Ammon's horn (tissue), 1 donor: Measurements from ENCODE around the gene CRAMP1.
A peak's percentile ranks its signal among the peaks of the same experiment; 100 is the strongest.

Experiments used
- DNase-seq: peaks from one replicate; pipeline ENCODE4 v3.0.0-alpha.2; 2016; ENCODE audit warnings: low spot score

Gene CRAMP1

GRCh38 chr16:1596516-1596915, 15.6 kb upstream of the CRAMP1 start:
- no peak for DNase-seq

GRCh38 chr16:1597154-1597553, 15.0 kb upstream of the CRAMP1 start:
- no peak for DNase-seq

DNA sequence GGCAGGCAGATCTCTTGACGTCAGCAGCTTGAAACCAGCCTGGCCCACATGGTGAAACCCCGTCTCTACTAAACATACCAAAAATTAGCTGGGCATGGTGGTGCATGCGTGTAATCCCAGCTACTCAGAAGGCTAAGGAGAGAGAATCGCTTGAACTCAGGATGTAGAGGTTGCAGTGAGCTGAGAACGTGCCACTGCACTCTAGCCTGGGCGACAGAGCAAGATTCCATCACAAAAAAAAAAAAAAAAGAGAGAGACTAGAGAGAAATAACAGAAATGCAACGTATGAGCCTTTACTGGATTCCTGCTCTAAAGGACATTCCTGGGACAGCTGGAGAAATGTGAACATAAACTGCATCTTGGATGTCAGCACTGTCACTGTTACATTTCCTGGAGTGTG, 11.1 kb upstream of the CRAMP1 start:
- DNase-seq = no peak

DNA sequence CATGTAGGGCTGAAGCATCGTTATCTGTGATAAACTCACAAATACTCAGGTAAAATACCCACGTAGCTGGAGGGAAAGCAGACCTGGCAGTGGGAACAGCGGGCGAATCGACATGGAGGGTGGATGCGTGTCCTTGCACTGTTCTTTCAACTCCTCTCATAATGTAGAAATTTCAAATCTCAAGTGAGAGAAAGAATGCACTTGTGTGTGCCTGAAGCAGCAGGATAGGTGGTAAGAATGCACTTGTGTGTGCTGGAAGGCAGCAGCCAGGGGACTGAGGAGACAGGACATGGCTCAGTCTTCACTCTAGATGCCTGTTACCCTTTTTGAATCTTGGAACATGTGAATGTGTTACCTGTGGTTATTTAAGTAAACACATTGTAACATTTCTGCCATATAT, 10.7 kb upstream of the CRAMP1 start:
- no peak for DNase-seq

DNA sequence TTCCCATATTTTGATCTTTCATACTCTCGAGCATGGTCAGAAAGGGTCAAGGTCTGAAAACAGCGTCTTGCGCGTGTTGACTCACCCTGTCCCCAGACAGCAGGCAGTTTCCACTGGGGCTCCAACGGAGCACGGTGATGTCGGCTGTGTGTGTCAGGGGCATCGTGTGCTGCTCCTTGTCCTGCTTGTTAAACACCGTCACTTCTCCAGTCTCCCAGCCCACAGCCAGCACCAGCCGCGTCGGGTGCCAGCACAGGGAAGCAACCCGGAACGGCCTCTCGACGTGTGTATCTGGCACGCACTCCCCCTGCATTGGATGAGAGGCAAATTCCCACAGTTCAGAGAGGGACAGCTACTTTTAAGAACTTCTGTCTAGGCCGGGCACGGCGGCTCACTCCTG, 9.9 kb upstream of the CRAMP1 start:
- DNase-seq = no peak

GRCh38 chr16:1606774-1607173, 5.4 kb upstream of the CRAMP1 start:
- no peak for DNase-seq

- no peak for DNase-seq
Measured at GRCh38 chr16:1607971-1608370, 4.2 kb upstream of the CRAMP1 start.

DNA sequence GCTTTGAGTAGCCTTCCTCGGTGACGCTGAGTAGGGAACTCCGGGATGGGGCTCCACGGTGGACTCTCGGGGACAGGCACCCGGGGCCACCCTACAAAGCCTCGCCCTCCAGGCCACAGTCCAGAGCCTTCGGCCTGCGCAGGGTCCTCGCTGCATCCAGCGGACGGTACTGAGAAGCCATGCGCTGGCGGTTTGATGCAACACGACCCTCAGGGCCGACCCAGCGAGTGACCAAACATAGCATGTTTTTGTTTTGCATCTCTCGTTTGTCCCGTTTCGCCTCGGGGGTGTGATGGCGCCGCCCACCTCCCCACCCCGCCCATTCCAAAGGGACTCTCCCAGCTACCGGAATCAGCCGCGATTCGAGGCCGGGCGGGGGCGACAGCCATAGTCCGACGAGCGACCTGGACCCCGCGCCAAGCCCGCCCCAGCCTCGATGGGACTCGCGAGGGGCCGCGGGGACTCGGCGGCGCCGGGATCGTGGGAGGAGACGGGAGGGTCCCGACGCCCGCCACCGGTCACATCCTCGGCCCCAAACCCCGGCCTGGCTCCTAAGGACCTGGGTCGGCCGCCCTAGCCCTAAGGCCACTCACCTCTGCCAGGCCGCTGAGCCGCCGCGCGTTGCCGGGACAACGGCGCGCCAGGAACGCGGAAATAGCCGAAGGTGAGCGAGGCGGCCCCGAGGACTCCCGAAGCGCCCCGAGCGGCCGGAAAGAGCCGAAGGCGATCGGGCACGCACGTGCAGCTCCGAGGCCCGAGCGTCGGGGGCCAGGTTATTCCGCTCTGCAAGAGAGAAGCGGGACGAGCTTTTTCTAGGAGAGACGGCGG, 1.9 kb upstream of the CRAMP1 start:
- DNase-seq = peak; percentile 68

GRCh38 chr16:1610899-1611632, 1.1 kb upstream of the CRAMP1 start:
- DNase-seq = no peak

DNA sequence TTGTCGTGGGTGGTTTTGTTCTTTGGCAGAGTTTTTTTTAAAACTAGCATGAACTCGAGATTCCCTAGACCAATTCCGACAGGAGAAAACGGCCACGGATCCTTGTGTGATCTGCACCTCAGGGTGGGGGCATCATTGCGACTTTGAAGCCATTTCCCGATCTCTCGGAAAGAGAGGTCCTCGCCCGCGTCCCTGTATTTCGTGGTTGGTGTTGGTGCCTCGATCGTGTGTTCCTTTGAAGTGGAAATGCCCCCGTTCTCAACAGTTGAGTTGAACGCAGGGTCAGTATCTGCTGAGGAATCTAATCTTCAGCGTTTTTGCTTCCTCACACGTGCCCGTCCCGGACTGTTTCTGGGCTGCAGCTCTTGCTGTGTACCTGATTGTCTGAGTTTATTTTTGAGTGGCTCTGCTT, 1.1 kb downstream of the CRAMP1 start:
- no peak for DNase-seq

GRCh38 chr16:1613728-1614455, 1.7 kb downstream of the CRAMP1 start:
- no peak for DNase-seq

- DNase-seq = no peak
Measured at GRCh38 chr16:1614456-1615102, 2.4 kb downstream of the CRAMP1 start.

- no peak for DNase-seq
Measured at GRCh38 chr16:1615761-1616160, 3.6 kb downstream of the CRAMP1 start.

GRCh38 chr16:1619976-1620375, 7.8 kb downstream of the CRAMP1 start:
- DNase-seq = no peak

GRCh38 chr16:1620391-1620790, 8.2 kb downstream of the CRAMP1 start:
- DNase-seq = no peak

GRCh38 chr16:1621851-1622250, 9.7 kb downstream of the CRAMP1 start:
- DNase-seq = no peak

DNA sequence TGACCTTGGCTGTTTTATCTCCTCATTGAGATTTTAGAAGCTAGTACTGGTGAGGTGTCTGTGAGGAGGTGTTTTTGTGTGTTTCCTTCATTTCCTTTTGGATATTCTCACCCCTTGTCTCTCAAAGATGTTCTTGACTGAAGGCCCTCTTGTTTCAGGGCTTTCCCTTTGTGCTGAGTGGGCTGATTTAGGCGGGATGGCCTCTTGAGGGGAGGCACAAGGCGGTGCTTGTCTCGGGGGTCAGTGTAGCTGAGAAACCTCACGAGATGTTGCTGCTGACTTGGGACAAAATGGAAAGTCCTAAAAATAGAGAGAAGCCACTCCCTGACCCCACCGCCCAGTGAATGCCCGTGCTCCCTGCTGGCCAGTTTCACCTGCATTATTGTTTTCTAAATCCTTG, 14.2 kb downstream of the CRAMP1 start:
- no peak for DNase-seq

GRCh38 chr16:1626776-1627175, 14.6 kb downstream of the CRAMP1 start:
- DNase-seq = no peak

- no peak for DNase-seq
Measured at GRCh38 chr16:1630450-1631213, 18.5 kb downstream of the CRAMP1 start.

GRCh38 chr16:1631230-1631629, 19.1 kb downstream of the CRAMP1 start:
- no peak for DNase-seq

- DNase-seq = no peak
Measured at GRCh38 chr16:1631931-1632637, 19.9 kb downstream of the CRAMP1 start.
